Epithelial cell of prostate (primary cell): Measurements from ENCODE around the gene DNAH14.
"Not testable (repeated sequence)": the region's sequence is repeated elsewhere in the genome, so short reads cannot be mapped to it uniquely, and the experiment has no call there.

ENCODE experiments used
- DNase-seq: peaks from one replicate; pipeline ENCODE4 v3.0.0-alpha.2; 2011; ENCODE audit warnings: low read depth, low spot score
- H3K27ac ChIP-seq: fragments of 450-650 bp; 2 replicates; pipeline ENCODE4 v1.5.1; 2017; ENCODE audit warnings: mild to moderate bottlenecking

DNAH14 gene

DNA sequence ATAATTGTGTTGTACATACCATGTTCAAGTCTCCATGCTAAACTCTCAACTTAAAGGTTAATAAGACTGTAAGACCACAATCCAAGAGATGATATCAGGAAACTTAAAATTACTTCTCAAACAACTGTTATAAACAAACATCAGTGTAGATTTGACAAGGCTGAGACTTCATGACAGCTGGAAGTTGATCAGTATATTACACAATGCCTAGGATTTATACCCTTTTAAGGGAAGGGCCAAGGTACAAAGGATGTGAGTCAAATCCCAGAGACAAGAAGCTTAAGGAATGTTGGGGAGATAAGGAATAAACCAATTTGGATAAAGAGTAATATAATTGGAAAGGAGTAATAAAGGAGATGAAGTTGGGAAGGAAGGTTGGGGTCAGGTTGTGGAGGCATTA is 399.6 kb downstream of the DNAH14 start:
- no peak for DNase-seq
- H3K27ac ChIP-seq, result no peak overlapping the region

DNA sequence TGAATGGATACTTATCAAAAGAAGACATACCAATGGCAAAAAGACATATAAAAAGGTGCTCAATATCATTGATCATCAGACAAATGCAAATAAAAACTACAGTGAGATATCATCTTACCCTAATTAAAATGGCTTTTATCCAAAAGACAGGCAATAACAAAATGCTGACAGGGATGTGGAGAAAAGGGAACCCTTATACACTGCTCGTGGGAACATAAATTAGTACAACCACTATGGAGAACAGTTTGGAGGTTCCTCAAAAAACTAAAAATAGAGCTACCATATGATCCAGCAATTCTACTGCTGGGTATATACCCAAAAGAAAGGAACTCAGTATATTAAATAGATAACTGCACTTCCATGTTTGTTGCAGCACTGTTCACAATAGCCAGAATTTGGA is 400.5 kb downstream of the DNAH14 start:
- H3K27ac ChIP-seq, DNase-seq: not testable (repeated sequence)

GRCh38 chr1:225332686-225333085 is 403.2 kb downstream of the DNAH14 start:
- DNase-seq, result no peak
- H3K27ac ChIP-seq, result no peak overlapping the region

DNA sequence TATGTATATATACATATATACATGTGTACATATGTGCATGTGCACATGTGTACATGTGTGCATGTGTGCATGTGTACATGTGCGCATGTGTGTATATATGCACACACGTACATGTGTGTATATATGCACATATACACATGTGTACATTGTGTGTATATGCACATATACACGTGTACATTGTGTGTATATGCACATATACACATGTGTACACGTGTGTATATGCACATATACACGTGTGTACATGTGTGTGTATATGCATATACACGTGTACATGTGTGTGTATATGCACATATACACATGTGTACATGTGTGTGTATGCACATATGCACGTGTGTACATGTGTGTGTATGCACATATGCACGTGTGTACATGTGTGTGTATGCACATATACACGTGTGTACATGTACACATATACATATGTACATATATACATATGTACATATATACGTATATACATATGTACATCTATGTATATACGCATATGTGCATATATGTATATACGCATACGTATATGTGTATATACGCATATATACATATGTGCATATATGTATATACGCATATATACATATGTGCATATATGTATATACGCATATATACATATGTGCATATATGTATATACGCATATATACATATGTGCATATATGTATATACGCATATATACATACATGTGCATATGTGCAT is 405.8 kb downstream of the DNAH14 start:
- not testable (repeated sequence) for DNase-seq, H3K27ac ChIP-seq

DNA sequence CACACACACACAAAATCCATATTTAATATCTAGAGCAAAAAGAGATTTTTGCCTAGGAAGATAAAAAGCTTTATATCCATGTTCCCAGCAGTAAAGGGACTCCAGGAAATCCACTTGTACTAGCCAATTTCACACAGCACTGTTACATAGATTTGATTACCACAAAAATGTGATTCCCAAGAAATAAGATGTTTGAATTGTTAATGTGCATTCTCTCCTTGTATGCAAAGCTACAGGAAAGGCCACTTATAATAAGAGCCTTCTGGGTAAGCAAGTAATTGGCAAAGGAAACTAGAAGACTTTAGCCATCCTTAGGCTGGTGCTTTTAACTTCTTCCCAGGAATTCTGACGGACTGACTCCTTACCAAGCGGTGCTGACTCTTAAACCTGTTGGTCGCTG is 409.1 kb downstream of the DNAH14 start:
- H3K27ac ChIP-seq, result no peak overlapping the region
- no peak for DNase-seq

GRCh38 chr1:225341642-225342041 is 412.2 kb downstream of the DNAH14 start:
- H3K27ac ChIP-seq, result no peak overlapping the region
- DNase-seq, result no peak

GRCh38 chr1:225342695-225343094 is 413.2 kb downstream of the DNAH14 start:
- DNase-seq, result no peak
- H3K27ac ChIP-seq, result no peak overlapping the region

- no peak overlapping the region for H3K27ac ChIP-seq
- DNase-seq, result no peak
Observed at GRCh38 chr1:225343618-225344017, 414.1 kb downstream of the DNAH14 start.

DNA sequence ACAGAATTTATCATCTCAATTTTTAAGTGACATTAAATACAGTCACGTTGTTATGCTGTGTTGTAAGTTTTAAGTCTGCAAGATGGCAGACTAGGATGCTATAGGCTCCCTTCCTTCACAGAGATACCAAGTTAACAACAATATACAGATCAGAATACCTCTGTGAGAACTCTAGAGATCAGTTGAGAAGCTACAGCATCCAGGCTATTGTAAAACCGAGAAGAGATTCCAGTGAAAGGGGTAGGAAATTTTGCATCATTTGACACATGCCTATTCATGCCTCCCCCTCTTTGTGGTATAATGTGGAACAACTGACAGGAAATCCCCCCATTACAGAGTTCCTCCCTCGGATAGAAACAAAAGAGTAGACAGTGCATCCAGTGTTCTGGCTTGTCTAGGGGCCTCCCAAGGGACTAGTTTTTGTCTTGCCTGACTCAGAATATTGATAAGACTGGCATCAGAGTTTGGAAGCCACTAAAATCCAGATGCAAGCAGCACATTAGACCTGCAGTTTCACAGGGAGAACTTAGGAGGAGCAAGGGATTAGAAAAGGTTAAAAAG is 417.7 kb downstream of the DNAH14 start:
- no peak overlapping the region for H3K27ac ChIP-seq
- DNase-seq, result no peak

- DNase-seq, result no peak
- no peak overlapping the region for H3K27ac ChIP-seq
Observed at GRCh38 chr1:225348400-225348799, 418.9 kb downstream of the DNAH14 start.

DNA sequence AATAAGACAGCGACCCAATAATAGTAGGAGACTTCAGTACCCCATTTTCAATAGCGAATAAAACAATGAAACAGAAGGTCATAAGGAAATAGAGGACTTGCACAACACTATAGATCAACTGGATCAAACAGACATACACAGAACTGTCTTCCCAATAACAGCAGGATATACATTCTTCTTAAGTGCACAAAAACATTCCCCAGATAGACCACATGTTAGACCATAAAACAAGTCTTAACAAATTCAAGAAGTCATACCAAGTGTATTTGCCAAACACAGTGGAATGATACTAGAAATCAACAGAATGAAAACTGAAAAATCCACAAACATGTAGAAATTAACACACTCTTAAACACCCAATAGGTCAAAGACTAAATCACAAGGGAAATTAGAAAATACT is 420.4 kb downstream of the DNAH14 start:
- DNase-seq, result peak; percentile 69
- H3K27ac ChIP-seq, result peak overlapping the region; percentile 56

DNA sequence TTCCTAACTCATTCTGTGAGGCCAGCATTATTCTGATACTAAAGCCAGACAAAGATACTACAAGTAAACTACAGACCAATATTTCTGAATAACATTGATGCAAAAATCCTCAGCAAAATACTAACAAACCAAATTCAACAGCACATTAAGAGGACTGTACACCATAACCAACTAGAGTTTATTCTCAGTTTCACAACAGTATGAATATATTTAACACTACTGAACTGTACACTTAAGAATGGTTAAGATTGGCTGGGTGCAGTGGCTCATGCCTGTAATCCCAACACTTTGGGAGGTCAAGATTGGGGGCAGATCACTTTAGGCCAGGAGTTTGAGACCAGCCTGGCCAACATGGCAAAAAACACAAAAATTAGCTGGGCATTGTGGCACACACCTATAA is 421.4 kb downstream of the DNAH14 start:
- DNase-seq, result no peak
- no peak overlapping the region for H3K27ac ChIP-seq

DNA sequence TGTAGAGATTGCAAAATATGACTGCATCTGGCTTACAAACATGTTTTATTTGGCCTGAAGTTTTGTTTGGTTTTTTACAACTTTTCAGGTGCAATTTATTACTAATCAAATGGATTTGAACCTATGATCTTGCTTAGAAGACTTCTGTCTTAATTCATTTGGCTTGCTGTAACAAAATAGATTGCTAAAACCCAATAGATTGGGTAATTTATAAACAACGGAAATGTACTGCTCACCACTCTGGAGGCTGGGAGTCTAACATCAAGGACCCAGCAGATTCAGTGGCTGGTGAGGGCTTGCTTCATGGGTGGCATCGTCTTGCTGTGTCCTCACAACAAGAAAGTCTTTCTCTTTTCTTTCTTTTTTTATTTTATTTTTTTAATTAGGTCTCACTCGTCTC is 425.4 kb downstream of the DNAH14 start:
- DNase-seq, result no peak

DNA sequence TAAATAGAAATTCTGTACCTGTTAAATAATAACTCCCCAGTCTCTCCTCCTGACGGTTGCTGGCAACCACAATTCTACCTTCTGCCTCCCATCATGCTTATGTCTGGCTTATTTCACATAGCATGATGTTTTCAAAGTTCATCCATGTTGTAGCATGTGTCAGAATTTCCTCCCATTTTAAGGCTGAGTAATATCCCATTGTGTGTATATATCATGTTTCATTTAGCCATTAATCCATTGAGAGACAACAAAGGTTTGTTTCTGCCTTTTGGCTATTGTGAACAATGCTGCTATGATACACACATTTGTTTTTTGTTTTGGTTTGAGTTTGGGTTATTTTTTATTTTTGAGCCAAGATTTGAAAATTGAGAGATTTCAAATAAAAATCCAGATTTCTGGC is 426.4 kb downstream of the DNAH14 start:
- no peak for DNase-seq
- no peak overlapping the region for H3K27ac ChIP-seq

More for the DNA sequence above, 425.4 kb downstream of the DNAH14 start:
- H3K27ac ChIP-seq, result no peak overlapping the region

GRCh38 chr1:225360119-225360518 is 430.6 kb downstream of the DNAH14 start:
- DNase-seq, result no peak
- H3K27ac ChIP-seq, result no peak overlapping the region

- no peak for DNase-seq
- H3K27ac ChIP-seq, result no peak overlapping the region
Observed at GRCh38 chr1:225361176-225361575, 431.7 kb downstream of the DNAH14 start.

DNA sequence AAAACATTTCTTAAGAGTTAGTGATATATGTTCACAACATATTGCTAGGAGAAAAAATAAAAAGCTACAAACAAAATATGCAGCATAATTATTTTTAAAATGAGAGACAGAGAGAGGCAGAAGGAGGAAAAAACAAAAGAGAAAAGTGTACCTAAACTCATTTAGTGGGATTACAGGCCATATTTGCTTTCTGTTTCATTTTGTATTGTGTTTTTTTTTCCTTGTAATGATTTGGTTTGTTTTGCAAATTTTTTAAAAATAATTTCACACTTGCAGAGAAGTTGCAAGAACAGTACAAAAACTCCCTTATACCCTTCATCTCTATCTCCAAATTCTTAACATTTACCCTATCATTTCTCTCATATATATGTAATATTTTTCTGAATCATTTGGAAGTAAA is 433.3 kb downstream of the DNAH14 start:
- no peak for DNase-seq

DNA sequence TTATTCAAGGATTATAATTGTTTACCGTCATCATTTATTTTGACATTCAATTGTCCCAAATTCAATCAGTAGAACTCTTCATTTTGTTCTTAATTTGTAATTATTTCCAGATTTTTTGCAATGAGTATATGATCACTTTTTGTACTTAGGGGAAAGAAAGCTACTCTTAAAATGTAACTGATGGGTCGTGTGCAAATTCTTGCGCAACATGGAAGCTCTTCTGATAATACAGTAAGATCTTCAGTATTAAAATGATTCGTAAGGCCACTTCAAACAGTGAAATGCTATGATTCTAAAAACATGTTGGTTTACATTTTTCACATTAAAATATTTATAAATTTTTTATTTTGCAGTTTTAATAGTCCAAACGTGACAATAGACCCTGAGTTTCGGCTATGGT is 435.0 kb downstream of the DNAH14 start:
- no peak for DNase-seq
- no peak overlapping the region for H3K27ac ChIP-seq

More for the DNA sequence above, 433.3 kb downstream of the DNAH14 start:
- H3K27ac ChIP-seq, result no peak overlapping the region

DNA sequence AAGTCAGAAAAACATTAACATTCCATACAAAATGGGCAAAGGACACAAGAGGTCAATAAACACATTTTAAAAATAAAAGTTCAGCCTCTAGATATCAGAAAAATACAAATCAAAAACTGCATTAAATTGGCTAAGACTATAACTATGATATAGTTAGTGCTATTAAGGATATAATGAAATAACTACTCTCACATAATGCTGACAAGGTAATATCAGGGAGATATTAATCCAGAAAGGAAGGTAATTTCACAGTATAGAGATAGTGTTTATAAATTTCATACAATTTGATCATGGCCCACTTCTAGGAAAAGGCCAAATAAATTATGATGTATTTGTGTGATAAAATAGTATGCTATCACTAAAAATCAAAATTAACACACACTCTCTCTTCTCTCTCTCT is 436.5 kb downstream of the DNAH14 start:
- no peak for DNase-seq
- H3K27ac ChIP-seq, result no peak overlapping the region

DNA sequence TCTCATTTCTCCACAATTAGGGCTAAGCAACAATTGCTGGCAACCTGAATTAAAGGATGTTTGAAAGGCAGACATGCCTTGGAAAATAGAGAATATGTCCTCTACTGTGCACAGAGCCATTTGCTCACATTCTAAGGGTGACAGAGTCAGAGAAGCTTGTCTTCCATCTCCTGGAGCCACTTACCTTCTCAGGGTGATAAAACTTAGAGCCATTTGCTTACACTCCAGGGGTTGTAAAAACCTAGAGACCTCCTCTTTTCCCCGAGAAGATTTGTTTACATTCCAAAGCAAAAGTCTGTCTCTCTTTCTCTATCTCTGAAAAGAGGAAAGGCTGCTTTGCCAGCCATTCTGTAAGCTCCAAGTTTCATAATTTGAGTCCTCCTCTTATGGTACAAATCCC is 437.1 kb downstream of the DNAH14 start:
- H3K27ac ChIP-seq, result no peak overlapping the region
- DNase-seq, result no peak

GRCh38 chr1:225368036-225368552 is 438.6 kb downstream of the DNAH14 start:
- DNase-seq, result no peak
- H3K27ac ChIP-seq, result no peak overlapping the region
